GM21825 (cell line): Measurements from ENCODE around the gene TMOD4.

Experiments
- ATAC-seq: cut with Tn5 transposase; IDR thresholded peaks from one replicate; pipeline ENCODE4 v1.9.1; 2021; ENCODE audit warnings: mild to moderate bottlenecking, moderate library complexity; ENCODE audit not compliant: unreplicated experiment

TMOD4 gene

GRCh38 chr1:151176514-151177045 lies 799 bp upstream of the TMOD4 start:
- no peak for ATAC-seq

- ATAC-seq, result no peak
These were observed 590 bp downstream of the TMOD4 start for GRCh38 chr1:151175041-151175741.

GRCh38 chr1:151171190-151171589 lies 4.6 kb downstream of the TMOD4 start:
- no peak for ATAC-seq

- ATAC-seq, result no peak
These were observed 8.7 kb downstream of the TMOD4 start for GRCh38 chr1:151167116-151167515.

- ATAC-seq, result no peak
These were observed 9.2 kb downstream of the TMOD4 start for GRCh38 chr1:151166505-151166956.

- peak; percentile 84 for ATAC-seq
These were observed 9.9 kb downstream of the TMOD4 start, which contains the start of the genes LYSMD1 and SCNM1 for GRCh38 chr1:151165738-151166504. TSS of gene LYSMD1 (minus strand) at chr1:151165902. CDS start at chr1:151165258, 644 bp downstream. TSS of gene SCNM1 (plus strand) at chr1:151166144. CDS start at chr1:151166153, 9 bp downstream.

GRCh38 chr1:151165281-151165737 lies 10.5 kb downstream of the TMOD4 start:
- no peak for ATAC-seq

GRCh38 chr1:151164732-151165280 lies 11.0 kb downstream of the TMOD4 start:
- no peak for ATAC-seq

GRCh38 chr1:151159373-151159772 lies 16.4 kb downstream of the TMOD4 start:
- no peak for ATAC-seq

GRCh38 chr1:151158751-151159251 lies 17.0 kb downstream of the TMOD4 start:
- no peak for ATAC-seq

GRCh38 chr1:151158326-151158725 lies 17.5 kb downstream of the TMOD4 start:
- no peak for ATAC-seq

- ATAC-seq, result peak; percentile 41
These were observed 18.7 kb downstream of the TMOD4 start for GRCh38 chr1:151157067-151157531.

- ATAC-seq, result no peak
These were observed 19.3 kb downstream of the TMOD4 start, which contains the start of gene TNFAIP8L2 for GRCh38 chr1:151156515-151156819. TSS of gene TNFAIP8L2 (plus strand) at chr1:151156649. CDS start at chr1:151158698, 2,049 bp downstream.

GRCh38 chr1:151147665-151148064 lies 28.1 kb downstream of the TMOD4 start:
- no peak for ATAC-seq

GRCh38 chr1:151147132-151147503 lies 28.7 kb downstream of the TMOD4 start:
- ATAC-seq, result no peak

GRCh38 chr1:151146412-151147131 lies 29.2 kb downstream of the TMOD4 start, which contains the start of gene SEMA6C:
TSS of gene SEMA6C (minus strand) at chr1:151146631. CDS start at chr1:151142621, 4,010 bp downstream.
- ATAC-seq, result peak; percentile 97

- ATAC-seq, result no peak
These were observed 29.7 kb downstream of the TMOD4 start for GRCh38 chr1:151146072-151146411.

- ATAC-seq, result no peak
These were observed 30.3 kb downstream of the TMOD4 start for GRCh38 chr1:151145304-151146071.

GRCh38 chr1:151144474-151145303 lies 31.1 kb downstream of the TMOD4 start:
- no peak for ATAC-seq
